ACHN (cell line): ENCODE results near the gene SORCS1.
A peak's percentile ranks its signal among the peaks of the same experiment; 100 is the strongest.

Experiments used
- DNase-seq: peaks from one replicate; pipeline ENCODE4 v3.0.0-alpha.2; 2015
- in situ Hi-C: cut with HindIII; loops from 2 replicates; pipeline ENCODE4 v1.10.0; 2017; ENCODE audit warnings: low sequenced_read_pairs, low pct_ligation_motif_present, low pct_unique_long_range_greater_than_20kb

SORCS1 gene

DNA sequence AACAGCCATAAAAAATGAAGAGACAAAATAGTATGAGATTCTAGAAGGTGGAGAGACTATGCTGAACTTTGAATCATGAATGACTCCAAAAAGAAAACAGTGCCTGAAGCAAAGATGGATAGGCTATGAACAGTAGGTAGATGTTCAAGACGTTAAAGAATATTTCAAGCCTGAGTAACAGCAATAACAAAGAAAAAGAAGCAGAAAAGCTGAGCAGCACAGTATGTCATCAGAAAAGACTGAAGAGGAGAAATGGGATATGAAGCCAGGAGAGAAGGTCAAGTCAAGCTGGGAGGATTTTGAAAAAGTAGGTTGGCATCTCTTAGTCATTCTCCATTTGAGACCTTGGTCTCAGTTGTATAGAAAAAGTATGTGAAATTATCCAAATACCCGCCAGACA is 484.4 kb downstream of the SORCS1 start:
- DNase-seq: no peak
- in situ Hi-C loops: no loop called here

DNA sequence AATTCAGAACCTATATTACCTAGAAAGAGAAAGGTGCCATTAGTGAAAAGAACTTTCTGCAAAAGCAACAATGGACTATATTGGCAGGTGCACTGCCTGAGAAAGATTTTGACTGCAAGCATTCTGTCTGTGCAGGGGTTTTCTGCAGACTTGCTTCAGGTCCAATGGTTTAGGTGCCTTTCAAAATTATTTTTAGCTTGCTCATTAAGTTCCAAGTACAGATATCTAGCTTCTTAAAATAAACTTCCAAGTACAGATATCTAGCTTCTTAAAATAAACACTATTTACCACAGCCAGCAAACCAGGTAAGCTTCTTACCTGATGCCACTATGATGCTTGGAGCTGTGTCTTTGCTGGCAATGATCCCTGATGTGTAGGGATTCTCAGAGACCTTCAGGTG is 485.2 kb downstream of the SORCS1 start:
- in situ Hi-C loops: no loop called here

DNA sequence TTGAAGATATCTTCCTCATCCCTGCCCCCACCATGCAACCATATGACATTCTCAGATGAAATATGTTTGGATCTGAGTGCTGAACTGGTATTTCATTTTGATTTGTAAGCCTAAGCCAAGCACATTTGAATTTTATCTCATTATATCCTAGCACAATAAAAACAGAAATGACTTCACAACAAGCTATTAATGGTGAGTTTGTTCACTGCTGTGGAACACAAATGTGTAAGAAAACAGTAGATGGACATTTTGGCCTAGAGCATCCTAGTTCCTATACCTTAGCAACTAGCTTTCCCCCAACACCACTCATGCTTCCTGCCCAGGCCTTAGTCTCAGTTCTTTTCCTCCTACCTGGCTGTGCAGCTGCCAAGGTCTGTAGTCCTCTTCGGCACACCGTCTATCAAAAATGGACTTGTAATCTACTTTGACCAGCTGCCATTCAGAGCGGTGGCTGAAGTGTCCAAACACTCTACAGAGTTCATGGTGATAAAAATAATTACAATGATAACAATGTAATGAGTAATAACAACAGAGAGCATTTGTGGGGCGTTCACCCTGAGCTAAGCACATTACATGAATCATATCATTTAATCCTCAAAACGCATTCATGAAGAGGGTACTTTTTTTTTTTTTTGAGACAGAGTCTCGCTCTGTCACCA is 491.9 kb downstream of the SORCS1 start:
- no peak for DNase-seq
- in situ Hi-C loops: no loop called here

More for the DNA sequence above, 485.2 kb downstream of the SORCS1 start:
- no peak for DNase-seq

DNA sequence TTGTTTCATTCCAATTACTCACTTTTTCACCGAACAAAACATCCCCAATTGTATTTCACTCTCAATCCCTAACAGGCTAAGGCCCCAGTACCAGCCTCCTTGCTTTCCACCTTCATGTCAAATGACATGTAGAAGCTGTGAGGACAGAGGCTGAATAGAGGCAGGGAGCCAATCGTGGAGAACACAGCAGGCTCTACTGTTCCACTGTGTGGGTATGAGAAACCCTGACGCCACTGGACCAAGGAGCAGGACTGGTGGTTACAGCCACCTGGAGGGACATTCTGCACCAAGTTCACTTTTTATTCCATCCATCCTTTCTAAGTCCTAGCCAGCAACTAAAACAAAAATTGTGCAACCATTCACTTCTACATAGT is 502.8 kb downstream of the SORCS1 start:
- in situ Hi-C loops: no loop called here
- no peak for DNase-seq

DNA sequence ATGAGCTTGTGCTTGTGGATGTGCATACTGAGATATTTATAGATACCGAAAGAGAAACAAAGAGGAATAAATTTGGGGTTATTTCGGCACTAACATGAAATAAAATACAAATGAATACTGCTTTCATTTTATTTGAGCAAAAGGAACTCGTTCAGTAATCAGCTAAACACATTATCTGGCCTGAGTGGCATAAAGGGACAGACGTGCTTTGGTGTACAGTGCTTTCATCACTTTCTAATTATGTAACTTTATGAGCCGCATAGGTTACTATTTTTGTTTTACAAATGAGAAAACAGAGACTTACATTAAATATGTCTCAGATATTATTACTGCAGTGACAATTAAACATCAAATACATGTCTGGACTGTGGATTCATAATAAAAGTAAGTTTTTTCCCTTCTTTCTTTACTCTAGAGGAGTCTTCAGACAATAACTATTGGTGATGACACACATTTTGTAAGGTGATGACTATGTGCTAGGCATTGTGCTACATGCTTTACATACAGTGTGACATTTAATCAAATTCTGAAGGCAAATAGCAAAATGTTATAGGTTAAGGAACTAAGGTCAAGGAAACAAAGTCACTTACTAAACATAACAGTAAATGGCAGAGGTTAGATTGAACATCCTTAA is 503.3 kb downstream of the SORCS1 start:
- no peak for DNase-seq
- in situ Hi-C loops: no loop called here

DNA sequence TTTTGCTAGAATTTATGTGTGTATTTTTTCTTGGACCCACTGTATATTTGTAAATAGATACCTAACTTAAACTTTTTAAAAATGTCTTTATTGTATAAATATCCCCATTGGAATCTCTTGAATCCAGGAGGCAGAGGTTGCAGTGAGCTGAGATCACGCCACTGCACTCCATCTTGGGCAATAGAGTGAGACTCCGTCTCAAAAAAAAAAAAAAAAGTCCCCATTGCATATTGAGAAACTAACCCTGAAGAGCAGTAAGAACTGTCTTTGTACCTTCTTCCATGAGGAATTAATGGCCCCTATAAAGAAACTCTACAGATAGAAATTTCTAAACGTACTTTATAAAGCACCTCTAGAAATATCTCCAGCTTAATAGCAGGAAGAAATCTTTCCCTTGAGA is 504.0 kb downstream of the SORCS1 start:
- DNase-seq: no peak
- in situ Hi-C loops: no loop called here

DNA sequence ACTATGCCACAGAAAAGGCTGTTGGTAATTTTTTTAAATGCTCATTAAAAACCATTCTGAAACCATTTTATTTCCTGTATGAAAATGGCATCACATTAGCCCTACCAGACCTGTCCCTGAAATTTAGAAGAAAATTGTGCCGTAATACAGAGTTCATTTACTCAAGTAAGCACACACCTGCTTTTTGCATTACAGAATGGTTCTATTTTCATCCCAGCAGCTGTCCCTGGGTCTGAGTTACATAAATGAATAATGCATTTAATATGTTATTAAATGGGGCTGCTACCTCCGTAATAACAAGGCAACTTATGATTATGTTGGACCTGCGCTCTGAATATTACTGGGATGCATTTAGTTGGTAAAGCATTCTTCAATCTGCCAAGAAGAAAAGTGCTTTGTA is 508.9 kb downstream of the SORCS1 start:
- in situ Hi-C loops: no loop called here
- no peak for DNase-seq

DNA sequence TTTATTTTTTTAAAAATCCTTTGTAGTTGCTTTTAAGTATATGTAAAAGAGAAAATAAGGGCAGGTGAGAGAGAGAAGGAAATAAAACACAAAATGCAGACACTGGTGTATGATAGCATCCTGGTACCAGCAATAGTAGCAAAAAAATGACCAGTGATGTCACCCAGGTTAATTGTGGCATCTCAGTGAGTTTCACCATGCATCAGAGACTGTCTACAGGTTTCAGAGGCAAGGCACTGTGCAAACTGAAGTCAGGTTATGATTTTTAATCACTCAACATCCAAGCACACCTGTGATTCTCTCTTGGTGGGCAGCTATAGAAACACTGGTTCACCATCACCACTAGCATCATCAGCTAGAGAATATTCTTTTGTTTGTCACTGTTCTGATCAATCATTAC is 509.3 kb downstream of the SORCS1 start:
- no peak for DNase-seq
- in situ Hi-C loops: no loop called here

DNA sequence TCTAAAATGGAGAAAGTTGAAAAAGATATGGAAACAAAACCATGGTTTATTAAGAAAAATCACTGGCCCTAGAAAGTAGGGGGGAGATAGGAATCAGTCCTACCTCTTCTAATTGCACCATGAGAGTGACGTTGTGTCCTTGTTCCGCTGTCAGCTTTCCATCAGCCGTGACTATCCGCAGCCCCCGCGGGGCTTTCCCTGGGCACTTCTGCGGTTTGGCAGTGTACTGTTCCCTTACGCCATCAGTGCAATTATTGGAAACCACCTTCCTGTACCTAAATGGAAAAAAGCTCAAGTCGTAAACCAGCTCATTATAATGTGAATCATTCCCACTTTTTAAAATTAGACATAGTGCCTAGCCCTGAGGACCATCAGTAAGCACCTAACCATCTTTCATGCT is 512.2 kb downstream of the SORCS1 start:
- DNase-seq: no peak
- in situ Hi-C loops: no loop called here

DNA sequence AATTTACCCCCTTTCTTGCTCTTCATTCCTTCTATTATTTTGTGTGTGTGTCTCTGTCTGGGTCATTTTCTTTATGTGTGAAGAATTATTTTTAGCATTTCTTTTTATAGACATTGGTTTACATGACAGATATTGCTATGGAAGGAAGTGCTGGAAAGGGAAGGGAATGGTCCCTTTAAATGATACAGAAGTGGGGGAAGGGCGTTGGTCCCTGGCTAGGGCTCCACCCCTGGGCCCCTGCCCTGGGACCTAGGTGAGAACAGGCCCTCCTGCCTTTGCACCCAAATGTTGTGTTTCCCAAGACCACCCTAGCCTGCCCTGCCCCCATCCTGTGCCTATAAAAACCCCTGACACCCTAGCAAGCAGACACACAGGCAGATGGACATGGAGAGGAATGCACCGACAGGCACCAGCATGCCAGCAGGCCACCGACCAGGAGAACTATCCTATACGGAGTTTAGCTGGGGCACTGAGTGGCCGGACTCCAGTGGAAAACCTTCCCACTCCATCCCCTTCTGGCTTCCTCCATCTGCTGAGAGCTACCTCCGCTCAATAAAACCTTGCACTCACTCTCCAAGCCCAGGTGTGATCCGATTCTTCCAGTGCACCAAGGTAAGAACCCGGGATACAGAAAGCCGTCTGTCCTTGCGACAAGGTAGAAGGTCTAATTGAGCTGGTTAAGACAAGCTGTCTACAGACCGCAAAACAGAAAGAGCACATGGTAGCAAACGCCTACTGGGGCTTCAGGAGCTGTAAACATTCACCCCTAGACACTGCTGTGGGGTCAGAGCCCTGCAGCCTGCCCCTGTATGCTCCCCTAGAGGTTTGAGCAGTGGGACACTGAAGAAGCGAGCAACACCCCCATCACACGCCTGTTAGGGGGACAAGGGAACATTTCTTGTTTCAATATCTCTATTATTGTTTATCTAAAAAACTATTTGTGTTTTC is 515.7 kb downstream of the SORCS1 start:
- DNase-seq: no peak
- in situ Hi-C loops: no loop called here

DNA sequence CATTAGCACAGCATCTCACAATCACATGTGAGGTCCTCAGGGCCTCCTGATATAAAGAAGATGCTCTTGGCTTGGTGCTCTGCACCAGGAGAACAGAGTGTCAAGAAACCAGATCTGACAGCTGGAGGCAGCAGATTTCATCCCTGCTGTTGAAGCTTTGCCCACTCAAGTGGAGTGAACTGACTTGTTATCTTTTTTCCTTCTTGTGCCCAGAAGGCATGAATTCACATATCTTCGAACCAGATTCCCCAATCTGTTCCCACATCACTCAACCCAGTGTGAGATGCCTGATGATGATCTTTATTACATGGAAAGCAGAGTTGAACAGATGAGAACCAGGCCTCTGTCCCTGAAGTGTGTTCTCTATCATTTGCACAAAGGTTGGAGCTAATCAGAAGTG is 521.0 kb downstream of the SORCS1 start:
- in situ Hi-C loops: no loop called here
- no peak for DNase-seq

DNA sequence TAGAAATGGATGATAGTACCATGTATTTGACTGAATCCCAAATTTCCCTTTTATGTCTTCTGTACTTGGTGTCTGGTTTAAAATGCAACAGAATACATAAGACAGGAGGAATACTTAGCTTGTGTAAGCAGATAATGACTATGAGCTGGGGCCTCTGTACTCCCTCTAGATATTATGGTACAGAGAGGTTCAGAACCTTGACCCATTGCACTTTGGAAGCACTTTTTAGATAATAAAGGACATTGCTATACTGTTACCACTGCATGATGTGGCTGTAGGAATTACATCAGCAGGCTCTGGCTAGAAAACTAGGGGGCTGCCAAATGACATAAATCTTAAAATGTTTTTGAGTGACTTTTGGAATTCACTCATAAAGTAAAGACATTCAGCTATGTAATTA is 526.6 kb downstream of the SORCS1 start:
- in situ Hi-C loops: no loop called here
- DNase-seq: no peak

DNA sequence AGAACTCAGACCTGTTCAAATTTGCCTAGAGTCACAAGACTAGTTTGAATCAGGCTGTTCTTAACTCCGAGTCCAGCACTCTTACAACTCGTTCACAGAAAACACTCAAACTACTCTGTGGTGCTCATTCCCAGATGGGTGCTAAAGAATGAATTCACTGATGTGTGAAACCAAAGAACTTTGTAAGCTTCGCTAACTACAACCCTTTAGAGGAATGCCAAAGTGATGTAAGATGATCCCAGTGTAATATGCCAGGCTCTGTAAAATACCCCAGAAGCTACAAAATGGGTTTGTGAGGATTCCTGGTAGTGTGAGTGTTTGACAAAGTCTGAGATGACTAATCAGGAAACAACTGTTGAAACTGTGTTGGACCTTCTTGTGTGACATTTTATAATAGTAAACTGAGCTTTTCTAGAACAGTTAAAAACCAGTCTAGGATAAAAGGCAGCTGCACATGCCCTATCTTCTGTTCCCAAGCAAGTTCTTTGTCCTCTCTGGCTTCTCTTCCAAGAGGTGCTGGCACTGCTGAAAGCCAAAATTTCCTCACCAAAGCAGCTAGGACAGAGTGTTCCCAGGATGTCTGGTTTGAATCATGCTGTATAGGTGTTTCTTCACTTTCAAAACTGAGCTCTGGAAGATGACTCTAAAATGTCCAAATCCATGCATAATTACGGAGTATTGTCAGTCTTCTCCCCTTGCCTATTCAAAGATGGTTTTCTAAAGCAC is 527.6 kb downstream of the SORCS1 start:
- peak; percentile 16 for DNase-seq
- in situ Hi-C loops: no loop called here

DNA sequence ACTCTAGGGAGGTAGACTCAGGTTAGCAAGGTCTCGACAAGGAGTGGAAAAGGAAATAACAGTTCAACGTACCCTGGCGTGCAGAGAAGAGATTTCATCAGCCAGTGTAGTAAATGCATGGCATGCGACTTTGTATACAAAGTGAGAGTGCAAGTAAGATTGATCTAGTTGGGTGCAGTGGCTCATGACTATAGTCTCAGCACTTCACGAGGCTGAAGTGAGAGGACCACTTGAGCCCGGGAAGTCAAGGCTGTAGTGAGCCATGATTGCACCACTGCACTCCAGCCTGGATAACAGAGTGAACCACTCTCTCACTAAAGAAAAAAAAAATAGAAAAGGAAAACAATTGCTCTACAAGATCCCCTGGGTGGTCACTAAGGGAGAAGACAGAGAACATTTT is 528.6 kb downstream of the SORCS1 start:
- no peak for DNase-seq

DNA sequence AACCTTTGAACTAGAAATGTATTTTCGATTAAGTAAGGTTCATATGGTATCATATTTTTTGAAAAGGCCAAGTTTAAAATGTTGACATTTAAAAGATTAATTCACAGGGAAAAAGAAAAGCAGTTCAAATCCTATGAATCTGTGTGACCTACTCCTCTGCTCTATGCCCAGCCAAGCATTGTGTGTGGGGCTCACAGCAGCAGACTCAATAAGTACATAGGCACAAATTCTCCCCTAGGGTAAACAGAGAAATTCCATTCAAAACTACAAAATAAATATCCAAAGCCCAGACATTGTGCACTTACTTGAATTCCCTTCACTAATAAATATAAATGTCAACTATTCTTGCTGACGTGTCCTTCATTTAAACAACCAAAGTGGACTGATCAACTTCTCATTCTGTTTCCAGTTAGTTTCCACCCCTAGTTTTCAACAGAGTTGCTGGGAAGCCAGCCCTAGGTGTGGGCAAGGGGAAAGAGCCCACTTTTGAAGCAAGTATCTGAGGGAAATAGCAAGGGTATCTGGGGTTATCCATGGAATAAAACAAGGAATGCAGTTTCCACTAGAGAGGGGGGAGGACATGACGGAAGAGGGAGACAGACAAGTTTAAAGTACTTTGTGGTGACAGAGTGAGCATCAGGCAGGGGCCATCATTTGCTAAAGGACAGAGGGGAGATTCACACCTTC is 533.3 kb downstream of the SORCS1 start:
- DNase-seq: no peak
- in situ Hi-C loops: no loop called here

More for the DNA sequence above, 528.6 kb downstream of the SORCS1 start:
- in situ Hi-C loops: no loop called here

DNA sequence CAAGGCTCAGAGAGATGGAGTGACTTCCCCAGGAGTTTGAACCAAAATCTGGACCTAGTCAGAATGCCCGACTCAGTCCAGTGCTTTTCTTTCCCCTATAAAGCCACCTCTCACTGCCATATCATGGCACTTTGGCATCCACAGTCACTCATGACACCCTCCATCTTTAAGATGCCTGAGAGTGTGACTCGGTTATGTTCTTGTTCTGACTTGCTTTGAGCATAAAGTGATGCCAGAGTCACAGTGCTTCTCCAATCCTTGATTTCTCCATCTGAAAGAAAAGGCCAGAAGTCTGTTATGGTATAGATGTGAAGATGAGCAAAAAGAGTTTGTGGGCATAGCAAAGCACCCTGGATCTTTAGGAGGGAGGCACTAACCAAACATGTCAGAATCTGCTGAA is 538.1 kb downstream of the SORCS1 start:
- no peak for DNase-seq
- in situ Hi-C loops: no loop called here

DNA sequence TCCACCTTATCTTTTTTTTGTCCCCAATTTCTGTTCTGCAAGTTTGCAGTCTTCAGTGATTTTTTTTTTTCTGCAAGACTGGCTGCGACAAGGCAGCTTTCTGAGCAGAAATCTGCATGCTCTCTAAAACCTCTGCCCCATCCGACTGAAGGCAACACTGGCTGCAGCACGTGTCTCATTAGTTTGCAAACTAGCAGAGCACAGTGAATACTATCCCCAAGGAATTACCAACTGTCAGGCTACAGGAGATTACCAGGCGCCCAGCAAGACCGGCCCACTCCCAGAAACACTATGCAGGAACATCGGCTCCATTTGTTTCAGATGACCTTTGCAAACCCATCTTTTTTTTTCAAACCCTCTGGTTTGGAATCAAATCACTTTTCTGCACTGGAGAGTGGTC is 538.8 kb downstream of the SORCS1 start:
- in situ Hi-C loops: no loop called here

DNA sequence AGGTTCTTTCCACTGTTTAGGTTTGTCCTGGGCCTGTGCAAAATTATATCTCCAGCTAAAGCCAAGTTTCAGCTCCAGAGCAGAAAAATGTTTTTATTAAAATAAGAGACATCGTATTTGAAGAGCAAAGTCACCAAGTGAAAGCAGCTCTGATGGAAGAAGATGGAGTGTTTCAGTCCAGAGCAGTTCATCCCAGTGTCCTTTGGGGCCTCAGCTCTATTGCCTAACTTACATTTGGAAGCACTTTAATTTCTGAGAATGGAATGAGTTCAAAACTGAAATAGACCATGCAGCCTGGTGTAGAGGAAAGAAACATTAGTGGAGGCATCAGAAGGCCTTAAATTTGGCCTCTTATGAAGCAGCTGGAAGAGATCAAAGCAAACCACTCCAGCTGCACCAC is 545.2 kb downstream of the SORCS1 start:
- in situ Hi-C loops: no loop called here

More for the DNA sequence above, 538.8 kb downstream of the SORCS1 start:
- DNase-seq: no peak

More for the DNA sequence above, 545.2 kb downstream of the SORCS1 start:
- no peak for DNase-seq
